ENCODE results near the gene PSIP1.
"Not testable (repeated sequence)": the region's sequence is repeated elsewhere in the genome, so short reads cannot be mapped to it uniquely, and the experiment has no call there.

The PSIP1 gene

DNA sequence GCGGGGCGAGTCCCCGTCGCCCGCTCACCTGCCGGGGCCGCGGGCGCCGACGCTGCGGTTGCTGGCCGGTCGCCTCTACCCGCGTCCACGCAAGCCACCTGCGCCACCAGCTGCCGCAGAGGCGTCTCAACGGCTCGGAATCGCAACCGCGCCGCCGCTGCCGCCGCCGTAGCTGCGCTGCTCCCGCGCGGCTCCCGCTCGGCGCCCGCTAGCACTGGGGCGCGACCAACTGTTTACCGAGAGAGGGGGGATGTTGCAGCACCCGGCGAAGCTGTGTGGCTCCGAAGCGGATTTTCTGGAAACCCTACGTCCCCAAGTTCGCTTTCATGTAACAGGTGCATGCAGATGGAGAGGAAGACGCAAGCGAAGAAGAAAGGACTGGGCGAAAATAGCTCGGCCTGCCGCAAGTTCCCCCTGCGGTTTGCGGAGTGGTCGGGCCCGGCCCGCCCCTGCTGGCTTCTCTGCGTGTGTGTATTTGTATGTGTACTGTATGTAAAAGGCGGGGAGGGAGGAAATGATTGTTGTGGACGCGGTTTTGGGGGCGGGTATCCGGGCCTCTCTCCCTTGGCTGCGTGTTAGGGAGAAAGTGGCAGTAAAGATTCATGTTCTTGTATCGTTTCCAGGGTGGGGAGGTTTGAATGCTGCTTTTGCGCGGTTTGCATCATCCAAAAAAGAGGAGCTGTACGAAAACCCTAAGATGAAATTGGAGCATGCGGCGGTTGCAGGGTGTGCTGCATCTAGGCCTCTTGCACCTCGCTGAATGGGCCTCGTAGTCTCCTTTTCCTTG, at the start of gene PSIP1:
TSS of gene PSIP1 (minus strand) at position 182 of the 787 bp plus-strand sequence. CDS start 782 bp downstream, outside the sequence.
- H3K9ac ChIP-seq (ENCODE audit: low read depth, low read length): peak within 1 kb of the TSS; percentile 97
- peaks cover 21% of the 10 kb centered on the region for H3K4me1 ChIP-seq (ENCODE audit: insufficient read depth, low read length)
- no peaks in the 10 kb centered on the region for H3K9me3 ChIP-seq (ENCODE audit: insufficient read depth, low read depth, low read length)
- peak within 1 kb of the TSS; percentile 78 for H3K4me3 ChIP-seq (ENCODE audit: low read length)
- peak within 1 kb of the TSS; percentile 94 for H3K27ac ChIP-seq (ENCODE audit: low read length)
- H3K36me3 ChIP-seq (ENCODE audit: insufficient read depth, low read depth, low read length): peaks cover 40% of the 10 kb centered on the region
- no peaks in the 10 kb centered on the region for H3K27me3 ChIP-seq (ENCODE audit: insufficient read depth, low read length)

DNA sequence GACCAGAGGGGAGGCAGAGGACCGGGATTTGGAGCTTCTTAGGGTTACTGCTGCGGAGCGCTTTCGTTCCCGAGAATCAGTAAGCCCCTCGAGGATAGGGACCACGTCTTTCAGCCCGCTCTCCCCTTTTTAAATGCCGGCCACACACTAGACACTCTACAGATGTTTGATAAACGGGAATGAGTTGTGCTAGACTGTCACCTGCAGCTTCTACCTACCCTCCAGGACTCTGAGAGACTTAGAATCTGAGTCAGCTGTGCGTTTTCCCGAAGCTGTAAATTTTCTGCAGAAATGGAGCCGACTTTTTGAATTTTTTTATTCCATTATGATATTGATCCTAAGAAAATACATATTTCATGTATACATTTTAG, 42.7 kb upstream of the PSIP1 start:
- H3K9ac ChIP-seq (ENCODE audit: low read depth, low read length): peak overlapping the region; percentile 94; the same call in 1 of the 2 replicates
- H3K4me3 ChIP-seq (ENCODE audit: low read length): peak overlapping the region; percentile 85
- H3K9me3 ChIP-seq (ENCODE audit: insufficient read depth, low read depth, low read length): no peaks in the 10 kb centered on the region
- no peak overlapping the region for H3K27ac ChIP-seq (ENCODE audit: low read length)
- H3K36me3 ChIP-seq (ENCODE audit: insufficient read depth, low read depth, low read length): no peaks in the 10 kb centered on the region
- H3K27me3 ChIP-seq (ENCODE audit: insufficient read depth, low read length): no peaks in the 10 kb centered on the region
- H3K4me1 ChIP-seq (ENCODE audit: insufficient read depth, low read length): no peaks in the 10 kb centered on the region; the same call in 1 of the 2 replicates

DNA sequence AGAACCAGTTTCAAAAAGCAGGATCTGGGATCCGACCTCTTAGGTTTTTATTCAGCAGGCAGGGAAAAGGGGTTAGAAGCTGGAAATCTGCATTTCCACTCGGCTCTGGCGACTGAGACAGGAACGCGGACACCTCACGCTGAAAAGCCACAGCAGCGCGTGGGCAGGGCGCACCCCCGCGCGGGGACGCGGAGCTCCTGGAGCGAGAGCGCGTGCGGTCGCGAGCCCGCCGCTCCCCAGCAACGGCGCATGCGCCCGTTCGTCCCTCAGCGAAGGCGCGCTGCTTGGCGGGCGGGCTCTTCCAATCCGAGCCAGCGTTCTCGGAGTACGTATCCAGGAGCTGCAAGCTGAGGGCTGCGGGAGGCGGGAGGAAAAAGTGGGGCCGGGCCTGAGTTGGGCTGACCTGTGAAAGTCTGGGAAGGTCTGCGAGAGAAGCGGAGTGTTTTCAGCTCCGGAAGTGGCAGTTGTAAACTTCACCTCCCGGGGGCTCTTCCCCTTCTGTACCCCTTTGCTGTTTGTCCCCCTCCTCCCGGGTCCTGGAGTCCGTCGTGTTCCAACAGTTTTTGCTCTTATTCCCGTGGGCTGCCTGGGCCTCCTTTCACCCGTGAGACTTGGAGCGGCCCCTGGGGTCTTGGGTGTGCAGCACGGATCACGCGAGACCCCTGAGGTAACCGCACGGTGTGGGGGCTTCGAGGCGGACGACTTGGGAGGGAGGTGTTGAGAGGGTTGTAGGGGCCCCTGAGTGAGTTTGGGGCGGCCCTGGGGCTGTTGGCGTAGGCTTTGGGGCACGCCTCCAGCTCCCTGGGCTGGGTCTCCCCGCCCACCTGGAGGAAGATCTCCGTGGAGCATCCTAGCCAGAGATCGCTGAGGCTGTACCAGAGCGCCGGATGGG, 42.1 kb upstream of the PSIP1 start, which contains the start of gene CCDC171:
TSS of gene CCDC171 (plus strand) at position 408 of the 892 bp plus-strand sequence. CDS start 11,046 bp downstream, outside the sequence.
- Histone ChIP-seq H3K36me3 (ENCODE audit: insufficient read depth, low read depth, low read length) (no peaks in the 10 kb centered on the region), H3K4me3 (ENCODE audit: low read length) (peak within 1 kb of the TSS; percentile 85), H3K4me1 (ENCODE audit: insufficient read depth, low read length) (no peaks in the 10 kb centered on the region; the same call in 1 of the 2 replicates), H3K27me3 (ENCODE audit: insufficient read depth, low read length) (no peaks in the 10 kb centered on the region), H3K9ac (ENCODE audit: low read depth, low read length) (peak within 1 kb of the TSS; percentile 94), H3K9me3 (ENCODE audit: insufficient read depth, low read depth, low read length) (no peaks in the 10 kb centered on the region), H3K27ac (ENCODE audit: low read length) (peak within 1 kb of the TSS; percentile 77)

DNA sequence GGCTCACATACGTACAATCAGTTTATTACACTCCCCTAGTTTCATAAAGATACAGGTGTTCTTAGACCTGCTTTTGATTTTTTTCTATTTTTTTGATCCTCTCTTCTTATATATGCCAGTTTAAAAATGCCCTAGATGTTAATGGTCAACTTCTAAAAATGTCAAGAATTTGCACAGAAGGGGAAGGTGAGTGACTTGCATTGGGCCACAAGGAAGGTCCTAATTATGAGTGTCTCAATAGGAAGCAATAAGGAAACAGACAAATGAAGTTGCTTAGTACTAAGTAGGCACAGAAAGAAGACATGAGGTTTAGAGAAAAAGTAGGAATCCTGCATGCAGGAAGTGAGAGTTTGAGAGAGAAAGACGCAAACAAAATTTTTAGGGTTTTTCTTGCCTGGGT, 38.8 kb upstream of the PSIP1 start:
- Histone ChIP-seq H3K4me1 (ENCODE audit: insufficient read depth, low read length) (no peaks in the 10 kb centered on the region; the same call in 1 of the 2 replicates), H3K9ac (ENCODE audit: low read depth, low read length) (no peak overlapping the region), H3K27ac (ENCODE audit: low read length) (no peak overlapping the region), H3K9me3 (ENCODE audit: insufficient read depth, low read depth, low read length) (no peaks in the 10 kb centered on the region), H3K4me3 (ENCODE audit: low read length) (no peak overlapping the region), H3K27me3 (ENCODE audit: insufficient read depth, low read length) (no peaks in the 10 kb centered on the region), H3K36me3 (ENCODE audit: insufficient read depth, low read depth, low read length) (no peaks in the 10 kb centered on the region)

DNA sequence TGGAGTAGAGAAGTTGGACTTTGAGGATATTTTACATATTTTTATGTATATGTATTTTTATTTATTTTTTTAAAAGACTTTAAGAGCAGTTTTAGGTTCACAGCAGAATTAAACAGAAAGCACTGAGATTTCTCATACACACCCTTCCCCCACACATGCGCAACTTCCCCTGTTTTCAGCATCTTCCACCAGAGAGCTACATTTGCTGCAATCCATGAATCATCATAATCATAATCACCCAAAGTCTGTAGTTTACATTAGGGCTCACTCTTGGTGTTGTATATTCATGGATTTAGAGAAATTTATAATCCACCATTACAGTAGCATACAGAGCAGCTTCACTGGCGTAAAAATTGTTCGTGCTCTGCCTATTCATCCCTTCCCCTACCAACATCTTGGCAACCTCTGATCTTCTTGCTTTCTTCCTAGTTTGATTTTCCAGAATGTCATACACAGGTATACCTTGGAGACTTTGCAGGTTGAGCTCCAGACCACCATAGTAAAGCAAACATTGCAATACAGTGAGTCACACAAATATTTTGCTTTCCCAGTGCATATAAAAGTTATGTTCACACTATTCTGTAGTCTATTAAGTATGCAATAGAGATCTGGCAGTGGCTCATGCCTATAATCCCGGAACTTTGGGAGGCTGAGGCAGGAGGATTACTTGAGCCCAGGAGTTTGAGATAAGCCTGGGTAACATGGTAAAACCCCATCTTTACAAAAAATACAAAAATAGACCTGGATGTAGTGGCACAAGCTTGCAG, 32.5 kb upstream of the PSIP1 start:
- no peak overlapping the region for H3K9ac ChIP-seq (ENCODE audit: low read depth, low read length)
- no peak overlapping the region for H3K27ac ChIP-seq (ENCODE audit: low read length)
- no peaks in the 10 kb centered on the region for H3K4me1 ChIP-seq (ENCODE audit: insufficient read depth, low read length)
- H3K36me3 ChIP-seq (ENCODE audit: insufficient read depth, low read depth, low read length): no peaks in the 10 kb centered on the region
- H3K27me3 ChIP-seq (ENCODE audit: insufficient read depth, low read length): no peaks in the 10 kb centered on the region
- H3K9me3 ChIP-seq (ENCODE audit: insufficient read depth, low read depth, low read length): no peaks in the 10 kb centered on the region
- no peak overlapping the region for H3K4me3 ChIP-seq (ENCODE audit: low read length)

DNA sequence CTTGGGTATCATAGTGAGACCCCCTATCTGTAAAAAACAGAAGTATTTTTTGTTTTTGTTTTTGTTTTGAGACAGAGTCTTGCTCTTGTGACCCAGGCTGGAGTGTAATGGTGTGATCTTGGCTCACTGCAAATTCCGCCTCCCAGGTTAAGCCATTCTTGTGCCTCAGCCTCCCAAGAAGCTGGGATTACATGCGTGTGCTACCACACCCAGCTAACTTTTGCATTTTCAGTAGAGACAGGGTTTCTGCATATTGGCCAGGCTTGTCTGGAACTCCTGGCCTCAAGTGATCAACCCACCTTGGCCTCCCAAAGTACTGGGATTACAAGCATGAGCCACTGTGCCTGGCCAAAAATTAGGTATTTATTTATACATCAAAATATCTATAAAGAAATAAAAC, 31.9 kb upstream of the PSIP1 start:
- H3K27me3 ChIP-seq (ENCODE audit: insufficient read depth, low read length): no peaks in the 10 kb centered on the region
- no peak overlapping the region for H3K27ac ChIP-seq (ENCODE audit: low read length)
- no peaks in the 10 kb centered on the region for H3K36me3 ChIP-seq (ENCODE audit: insufficient read depth, low read depth, low read length)
- H3K4me1 ChIP-seq (ENCODE audit: insufficient read depth, low read length): no peaks in the 10 kb centered on the region
- no peak overlapping the region for H3K9ac ChIP-seq (ENCODE audit: low read depth, low read length)
- H3K9me3 ChIP-seq (ENCODE audit: insufficient read depth, low read depth, low read length): no peaks in the 10 kb centered on the region
- no peak overlapping the region for H3K4me3 ChIP-seq (ENCODE audit: low read length)

DNA sequence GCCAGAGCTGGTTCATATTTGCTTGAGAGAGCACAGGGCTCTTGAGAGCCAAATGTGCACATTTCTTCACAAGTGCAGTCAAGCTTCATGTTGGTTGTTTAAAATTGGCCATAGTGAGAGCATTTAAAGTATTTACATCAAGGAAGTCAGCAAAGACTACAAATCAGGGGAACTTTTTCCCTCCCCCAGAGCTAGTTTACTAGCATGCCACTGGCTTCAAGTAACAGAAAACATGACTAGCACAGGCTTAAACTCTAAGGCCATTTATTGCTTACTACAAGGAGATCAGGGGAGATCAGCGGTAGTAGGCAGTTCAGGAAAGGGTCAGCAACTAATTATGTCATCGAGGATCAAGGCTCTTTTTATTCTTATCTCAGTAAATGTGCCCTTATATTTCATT, 31.1 kb upstream of the PSIP1 start:
- Histone ChIP-seq H3K4me1 (ENCODE audit: insufficient read depth, low read length) (no peaks in the 10 kb centered on the region), H3K27me3 (ENCODE audit: insufficient read depth, low read length) (no peaks in the 10 kb centered on the region), H3K9ac (ENCODE audit: low read depth, low read length) (no peak overlapping the region), H3K4me3 (ENCODE audit: low read length) (no peak overlapping the region), H3K36me3 (ENCODE audit: insufficient read depth, low read depth, low read length) (no peaks in the 10 kb centered on the region), H3K27ac (ENCODE audit: low read length) (no peak overlapping the region), H3K9me3 (ENCODE audit: insufficient read depth, low read depth, low read length) (no peaks in the 10 kb centered on the region)

DNA sequence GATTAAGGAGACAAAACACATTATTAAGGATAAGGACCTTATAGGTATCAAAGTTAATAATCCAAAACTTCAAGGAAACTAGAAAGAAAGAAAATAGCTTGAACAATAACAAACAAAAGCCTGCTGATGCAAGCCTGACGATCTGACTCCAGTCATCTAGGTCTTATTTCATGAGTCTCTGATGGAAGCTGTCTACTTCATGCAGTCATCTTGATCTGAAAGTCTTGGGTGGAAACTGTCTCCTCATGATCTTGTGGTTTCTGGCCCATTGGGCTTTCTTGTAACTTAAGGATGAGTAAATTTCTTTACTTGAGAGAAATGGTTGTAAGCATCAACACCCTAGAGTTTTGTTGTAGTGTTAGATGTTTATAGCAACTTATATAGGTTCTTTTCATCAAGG, 20.6 kb upstream of the PSIP1 start:
- H3K36me3 ChIP-seq (ENCODE audit: insufficient read depth, low read depth, low read length): no peaks in the 10 kb centered on the region

DNA sequence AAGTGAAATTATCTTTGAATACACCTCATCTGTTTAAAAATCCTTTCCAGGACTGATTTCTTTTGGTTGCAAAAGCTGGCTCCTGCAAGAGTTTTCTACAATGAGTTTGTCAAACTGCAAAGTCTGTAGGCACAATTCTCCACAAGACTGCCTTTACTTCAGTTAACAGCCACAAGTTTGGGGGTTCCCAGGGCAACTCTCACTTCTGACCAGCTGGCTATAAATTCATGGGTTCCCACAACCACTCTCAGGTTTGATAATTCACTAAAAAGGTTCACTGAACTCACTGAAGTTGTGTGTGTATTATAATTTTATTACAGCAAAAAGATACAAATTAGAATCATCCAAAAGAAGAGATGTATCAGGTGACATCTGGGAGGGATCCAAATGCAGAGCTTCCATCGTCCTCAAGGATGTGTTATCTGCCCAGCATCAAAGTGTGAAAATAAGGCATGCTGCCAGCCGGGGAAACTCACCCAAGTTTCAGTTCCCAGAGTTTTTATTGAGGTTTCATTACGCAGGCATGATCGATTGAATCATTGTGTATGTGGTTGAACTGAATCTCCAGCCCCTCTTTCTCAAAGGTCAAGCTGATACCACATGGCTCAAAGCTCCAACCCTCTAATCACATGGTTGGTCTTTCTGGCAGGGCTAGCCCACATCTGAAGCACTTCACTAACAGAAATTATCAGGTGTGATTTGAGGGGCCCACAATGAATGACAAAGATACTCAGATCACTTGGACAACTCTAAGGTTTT, 19.0 kb upstream of the PSIP1 start:
- Histone ChIP-seq H3K4me3 (ENCODE audit: low read length) (no peak overlapping the region), H3K4me1 (ENCODE audit: insufficient read depth, low read length) (no peaks in the 10 kb centered on the region), H3K36me3 (ENCODE audit: insufficient read depth, low read depth, low read length) (no peaks in the 10 kb centered on the region), H3K27me3 (ENCODE audit: insufficient read depth, low read length) (no peaks in the 10 kb centered on the region), H3K27ac (ENCODE audit: low read length) (no peak overlapping the region), H3K9me3 (ENCODE audit: insufficient read depth, low read depth, low read length) (no peaks in the 10 kb centered on the region), H3K9ac (ENCODE audit: low read depth, low read length) (no peak overlapping the region)

More for the DNA sequence above, 20.6 kb upstream of the PSIP1 start:
- Histone ChIP-seq H3K9me3 (ENCODE audit: insufficient read depth, low read depth, low read length) (no peaks in the 10 kb centered on the region), H3K27me3 (ENCODE audit: insufficient read depth, low read length) (no peaks in the 10 kb centered on the region), H3K9ac (ENCODE audit: low read depth, low read length) (no peak overlapping the region), H3K27ac (ENCODE audit: low read length) (no peak overlapping the region), H3K4me1 (ENCODE audit: insufficient read depth, low read length) (no peaks in the 10 kb centered on the region), H3K4me3 (ENCODE audit: low read length) (no peak overlapping the region)

DNA sequence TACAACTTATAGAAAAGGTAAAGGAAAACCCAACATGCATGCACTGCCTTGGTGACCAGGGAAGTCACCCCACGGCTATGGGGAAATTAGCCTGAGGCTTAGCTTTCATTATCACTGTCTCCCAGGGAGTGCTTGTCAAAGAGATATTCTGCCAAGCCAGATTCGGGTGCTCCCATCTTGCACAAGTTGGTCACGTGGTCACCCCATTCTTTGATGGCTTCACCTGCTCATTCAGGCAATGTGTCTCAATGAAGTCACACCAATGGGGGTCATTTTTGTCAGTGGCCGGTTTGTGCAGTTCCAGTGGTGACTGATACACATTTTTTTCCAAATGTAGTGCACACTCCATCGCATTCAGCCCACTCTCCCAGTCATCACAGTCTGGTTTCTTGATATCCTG, 16.3 kb upstream of the PSIP1 start:
- not testable (repeated sequence) for H3K4me3 ChIP-seq (ENCODE audit: low read length); H3K9ac ChIP-seq (ENCODE audit: low read depth, low read length)

DNA sequence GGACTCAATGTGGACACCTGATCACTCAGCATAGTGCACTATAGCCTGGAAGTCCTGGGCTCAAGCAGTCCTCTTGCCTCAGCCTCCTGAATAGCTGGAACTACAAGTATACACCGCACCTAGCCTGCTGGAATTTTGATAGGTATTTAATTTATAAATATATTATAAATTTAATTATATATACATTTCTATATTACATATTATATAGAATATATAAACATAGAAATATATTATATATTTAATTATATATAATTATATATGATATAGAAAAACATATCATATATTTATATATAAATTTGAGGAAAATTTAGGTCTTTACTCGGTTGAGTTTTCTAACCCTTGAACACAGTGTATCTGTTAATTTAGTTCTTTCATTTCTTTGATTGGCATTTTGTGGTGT, 15.2 kb upstream of the PSIP1 start:
- Histone ChIP-seq H3K27me3 (ENCODE audit: insufficient read depth, low read length) (no peaks in the 10 kb centered on the region), H3K36me3 (ENCODE audit: insufficient read depth, low read depth, low read length) (no peaks in the 10 kb centered on the region), H3K4me3 (ENCODE audit: low read length) (no peak overlapping the region), H3K9me3 (ENCODE audit: insufficient read depth, low read depth, low read length) (no peaks in the 10 kb centered on the region), H3K4me1 (ENCODE audit: insufficient read depth, low read length) (no peaks in the 10 kb centered on the region; the same call in 1 of the 2 replicates), H3K9ac (ENCODE audit: low read depth, low read length) (no peak overlapping the region), H3K27ac (ENCODE audit: low read length) (no peak overlapping the region)

More for the DNA sequence above, 16.3 kb upstream of the PSIP1 start:
- not testable (repeated sequence) for H3K27me3 ChIP-seq (ENCODE audit: insufficient read depth, low read length); H3K27ac ChIP-seq (ENCODE audit: low read length); H3K4me1 ChIP-seq (ENCODE audit: insufficient read depth, low read length); H3K9me3 ChIP-seq (ENCODE audit: insufficient read depth, low read depth, low read length); H3K36me3 ChIP-seq (ENCODE audit: insufficient read depth, low read depth, low read length)
